ENCODE results near the gene THOP1. TPM values are rescaled to one million over a fixed set of nuclear protein-coding genes. Genes with fewer than 3 reads are reported as not detected.

Gene THOP1
- polyA plus RNA-seq (ENCODE audit: insufficient read length in 12 of 12) = 10 to 100 TPM in 11 of 12 donors, not detected in 1; 28.9 to 48.0 (median 38.7) TPM
- long read RNA-seq, donor 1, full-length matches to known transcripts = 3 of 11 reads
- long read RNA-seq, donor 1, partial matches to known transcripts = 8 of 11 reads
- long read RNA-seq, donor 1, other reads (novel, unspliced or antisense) = 0 of 11 reads
- long read RNA-seq, donor 2, full-length matches to known transcripts = 3 of 3 reads
- long read RNA-seq, donor 2, partial matches to known transcripts = 0 of 3 reads
- long read RNA-seq, donor 2, other reads (novel, unspliced or antisense) = 0 of 3 reads
- long read RNA-seq, donor 3 = 0 reads
- long read RNA-seq, donor 4, partial matches to known transcripts = 0 of 1 reads
- long read RNA-seq, donor 4, other reads (novel, unspliced or antisense) = 0 of 1 reads
- long read RNA-seq, donor 5, full-length matches to known transcripts = 7 of 7 reads
- long read RNA-seq, donor 5, partial matches to known transcripts = 0 of 7 reads
- long read RNA-seq, donor 5, other reads (novel, unspliced or antisense) = 0 of 7 reads
- long read RNA-seq, donor 6 = 0 reads
- long read RNA-seq, donor 7, full-length matches to known transcripts = 3 of 3 reads
- long read RNA-seq, donor 7, partial matches to known transcripts = 0 of 3 reads
- long read RNA-seq, donor 7, other reads (novel, unspliced or antisense) = 0 of 3 reads
- long read RNA-seq, donor 8, full-length matches to known transcripts = 2 of 2 reads
- long read RNA-seq, donor 8, partial matches to known transcripts = 0 of 2 reads
- long read RNA-seq, donor 8, other reads (novel, unspliced or antisense) = 0 of 2 reads
- long read RNA-seq, donor 9, full-length matches to known transcripts = 2 of 2 reads
- long read RNA-seq, donor 9, partial matches to known transcripts = 0 of 2 reads
- long read RNA-seq, donor 9, other reads (novel, unspliced or antisense) = 0 of 2 reads
- long read RNA-seq, donor 10, full-length matches to known transcripts = 7 of 7 reads
- long read RNA-seq, donor 10, partial matches to known transcripts = 0 of 7 reads
- long read RNA-seq, donor 10, other reads (novel, unspliced or antisense) = 0 of 7 reads
- long read RNA-seq, donor 11, full-length matches to known transcripts = 4 of 4 reads
- long read RNA-seq, donor 11, partial matches to known transcripts = 0 of 4 reads
- long read RNA-seq, donor 11, other reads (novel, unspliced or antisense) = 0 of 4 reads

DNA sequence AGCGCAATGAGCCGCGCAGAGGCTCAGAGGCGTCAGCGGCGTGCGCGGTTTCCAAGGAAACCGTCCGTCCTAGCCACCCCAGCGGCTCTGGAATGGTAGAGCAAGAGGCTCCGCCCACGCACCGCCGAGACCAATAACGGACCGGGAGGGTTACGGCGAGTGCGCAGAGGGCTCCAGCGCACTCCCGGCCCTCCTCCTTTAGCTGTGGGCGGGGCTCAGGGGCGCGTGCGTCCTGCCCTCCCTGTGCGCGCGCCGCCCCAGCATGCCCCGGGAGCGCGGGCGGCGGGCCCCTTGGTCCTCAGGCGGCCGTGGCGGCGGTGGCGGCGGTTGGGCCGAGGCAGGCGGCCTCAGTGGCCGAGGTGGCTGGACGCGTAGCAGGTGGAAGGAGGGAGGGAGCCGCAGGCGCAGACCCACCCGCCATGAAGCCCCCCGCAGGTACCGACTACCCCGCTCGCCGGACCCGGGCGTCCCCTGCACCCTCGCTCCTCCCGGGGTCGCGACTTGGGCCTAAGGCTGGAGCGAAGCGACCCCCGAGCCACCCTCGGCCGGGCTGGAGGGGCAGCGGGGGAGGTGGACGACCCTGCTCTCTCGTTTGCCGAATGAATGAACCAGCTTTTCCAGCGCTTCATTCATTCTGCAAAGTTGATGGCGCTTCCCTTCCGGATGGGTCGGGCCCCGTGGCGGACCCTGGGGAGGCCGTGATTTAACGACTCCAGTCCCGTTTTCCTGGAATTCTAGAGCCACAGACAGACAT is at the start of gene THOP1:
Gene THOP1, plus strand, starts transcription at position 260 of the 754 bp plus-strand sequence. Its CDS starts 160 bp downstream, at position 420.
- peak; percentile 99 for DNase-seq

DNA sequence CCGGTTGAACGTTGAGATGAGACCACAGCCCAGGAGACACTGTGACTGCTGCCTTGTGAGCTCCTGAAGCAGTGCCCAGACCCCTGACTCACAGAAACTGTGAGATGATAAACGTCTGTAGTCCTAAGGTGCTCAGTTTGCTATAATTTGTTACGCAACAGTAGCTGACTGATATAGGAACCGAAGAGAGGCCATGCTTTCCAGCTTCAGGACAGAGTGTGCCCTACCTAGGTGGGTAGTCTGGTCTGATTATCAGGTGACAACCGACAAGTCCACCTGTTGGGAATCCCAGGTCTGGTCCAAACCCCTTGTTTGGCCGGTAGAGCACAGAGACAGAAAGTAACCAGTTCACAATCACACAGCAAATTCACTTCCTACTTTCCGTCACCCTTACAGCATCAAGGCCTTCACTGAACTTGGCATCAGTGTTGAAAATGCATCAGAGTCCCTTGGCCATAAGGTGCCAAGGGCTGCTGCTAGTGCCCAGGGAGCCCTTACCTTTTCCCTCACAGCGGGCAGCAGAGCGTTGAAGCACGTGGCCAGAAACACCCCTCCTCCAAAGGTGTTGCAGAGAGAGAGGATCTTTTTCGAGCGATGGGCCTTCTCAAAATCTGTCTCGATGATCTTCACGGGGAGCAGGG is 48.6 kb upstream of the THOP1 start:
- no peak for DNase-seq

DNA sequence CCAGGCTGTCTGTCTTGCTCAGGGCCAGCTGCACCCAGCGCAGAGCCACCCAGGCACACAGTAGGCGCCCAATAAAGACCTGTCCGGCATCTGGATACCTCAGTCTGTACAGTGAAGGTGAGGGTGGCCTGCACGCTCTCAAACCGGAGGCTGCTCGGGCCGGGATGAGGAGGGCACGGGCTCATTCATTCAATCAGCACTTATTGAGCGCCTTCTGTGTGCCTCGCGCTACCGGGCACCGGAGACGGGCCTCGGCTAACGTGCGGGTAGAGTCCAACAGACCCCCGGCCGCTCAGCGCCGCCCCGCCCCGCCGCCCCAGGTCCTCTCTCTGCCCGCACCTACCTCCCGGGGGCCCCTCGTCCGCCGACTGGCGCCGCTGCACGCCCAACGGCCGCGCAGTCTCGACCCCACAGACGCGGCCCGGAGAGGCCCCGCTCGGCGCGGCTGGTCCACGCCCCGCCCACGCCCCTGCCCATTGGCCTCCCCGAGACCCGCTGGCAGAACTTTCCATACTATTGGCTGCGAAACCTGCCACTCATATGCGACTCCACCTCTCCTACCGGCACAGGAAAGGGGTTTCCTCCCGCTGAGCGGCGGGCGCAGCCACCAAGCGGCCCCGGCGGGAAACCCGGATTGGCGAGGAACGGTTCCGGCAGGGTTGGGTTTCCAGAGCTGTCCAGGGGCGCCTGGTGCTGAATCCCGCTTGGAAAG is 45.5 kb upstream of the THOP1 start, which contains the start of gene SLC39A3:
Gene SLC39A3, minus strand, starts transcription at position 416 of the 712 bp plus-strand sequence. CDS start 2,760 bp downstream, outside the sequence.
- DNase-seq = peak; percentile 97

DNA sequence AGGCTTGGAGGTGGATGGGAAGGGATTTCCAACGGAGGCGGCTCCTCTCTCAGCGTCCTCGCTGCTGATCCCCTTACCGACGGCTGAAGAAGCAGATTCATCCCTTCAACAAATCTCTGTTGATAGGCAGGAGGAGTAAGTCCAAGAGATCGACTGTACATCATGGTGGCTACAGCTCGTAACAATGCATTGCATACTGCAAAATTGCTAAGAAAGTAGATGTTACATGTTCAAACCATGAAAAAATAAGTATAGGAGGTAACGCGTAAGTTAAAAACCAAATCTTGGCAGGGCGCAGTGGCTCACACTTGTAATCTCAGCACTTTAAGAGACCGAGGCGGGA is 45.0 kb upstream of the THOP1 start:
- no peak for DNase-seq

DNA sequence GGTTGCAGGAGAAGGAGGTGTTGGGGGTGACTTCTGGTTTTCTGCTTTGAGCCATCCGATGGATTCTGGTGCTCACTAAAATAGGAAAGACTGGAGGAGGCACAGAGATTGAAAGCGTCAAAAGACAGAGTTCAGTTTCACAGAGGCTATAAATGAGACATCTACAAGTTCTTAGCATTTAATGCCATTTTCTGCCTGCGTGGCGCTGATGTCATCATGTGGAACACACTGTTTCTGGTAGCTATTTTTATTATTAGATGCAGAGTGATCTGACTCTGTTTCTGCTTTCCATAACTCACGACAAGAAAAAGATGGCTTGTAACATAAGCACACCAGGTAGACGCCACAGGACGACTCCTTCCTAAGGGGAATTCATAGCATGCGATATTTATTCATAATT is 42.2 kb upstream of the THOP1 start:
- DNase-seq = no peak

DNA sequence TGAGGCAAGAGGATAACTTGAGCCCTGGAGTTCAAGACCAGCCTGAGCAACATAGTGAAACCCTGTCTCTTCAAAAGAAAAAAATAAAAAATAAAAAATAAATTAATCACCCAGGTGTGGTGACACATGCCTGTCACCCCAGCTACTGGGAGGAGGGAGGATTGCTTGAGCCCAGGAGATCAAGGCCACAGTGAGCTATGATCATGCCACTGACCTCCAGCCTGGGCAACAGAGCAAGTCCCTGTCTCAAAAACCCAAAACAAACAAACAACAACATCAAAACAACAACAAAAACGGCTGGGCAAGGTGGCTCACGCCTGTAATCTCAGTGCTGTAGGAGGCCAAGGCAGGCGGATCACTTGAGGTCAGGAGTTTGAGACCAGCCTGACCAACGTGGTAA is 41.2 kb upstream of the THOP1 start:
- no peak for DNase-seq

DNA sequence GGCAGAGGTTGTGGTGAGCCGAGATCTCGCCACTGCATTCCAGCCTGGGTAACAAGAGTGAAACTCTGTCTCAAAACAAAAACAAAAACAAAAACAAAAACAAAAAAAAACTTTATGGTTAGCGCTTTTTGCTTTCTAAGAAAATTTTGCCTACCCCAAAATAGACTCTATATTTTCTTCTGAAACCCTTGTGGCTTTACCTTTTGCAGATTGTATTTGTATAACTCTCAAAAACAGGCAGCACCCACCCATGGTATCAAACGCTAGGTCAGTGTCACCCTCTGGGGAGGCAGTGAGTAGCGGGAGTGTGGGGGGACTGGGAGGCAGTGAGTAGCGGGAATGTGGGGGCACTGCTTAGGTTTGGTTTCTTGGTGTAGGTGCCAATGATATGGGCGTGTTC is 38.0 kb upstream of the THOP1 start:
- DNase-seq = no peak

DNA sequence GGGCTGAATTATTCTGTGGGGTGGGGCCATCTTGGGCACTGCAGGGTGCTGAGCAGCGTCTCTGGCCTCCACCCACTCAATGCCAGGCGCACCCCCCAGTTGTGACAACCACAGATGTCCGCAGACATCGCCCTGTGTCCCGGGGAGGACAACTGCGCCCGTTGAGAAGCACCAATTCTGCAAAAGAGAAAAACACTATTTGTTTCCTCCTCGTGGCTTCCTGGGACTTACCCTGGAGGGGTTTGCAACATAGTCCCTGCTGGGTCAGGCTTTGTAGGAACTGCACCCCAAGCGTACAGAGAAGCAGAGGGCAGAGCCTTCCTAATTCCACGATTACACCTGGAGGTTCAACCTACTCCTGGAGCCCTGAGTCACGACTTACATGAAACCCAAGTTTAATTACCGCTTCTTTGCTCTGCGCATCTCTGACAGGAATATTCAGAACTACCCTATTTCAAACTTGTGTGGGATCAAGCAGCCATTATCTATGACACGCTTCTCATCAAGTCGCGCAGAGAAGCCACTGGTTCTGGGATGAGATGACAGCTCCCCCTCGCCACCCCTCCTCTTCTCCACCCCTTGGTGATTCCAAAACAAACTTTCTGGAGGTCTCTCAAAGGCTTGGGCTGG is 34.4 kb upstream of the THOP1 start:
- no peak for DNase-seq

DNA sequence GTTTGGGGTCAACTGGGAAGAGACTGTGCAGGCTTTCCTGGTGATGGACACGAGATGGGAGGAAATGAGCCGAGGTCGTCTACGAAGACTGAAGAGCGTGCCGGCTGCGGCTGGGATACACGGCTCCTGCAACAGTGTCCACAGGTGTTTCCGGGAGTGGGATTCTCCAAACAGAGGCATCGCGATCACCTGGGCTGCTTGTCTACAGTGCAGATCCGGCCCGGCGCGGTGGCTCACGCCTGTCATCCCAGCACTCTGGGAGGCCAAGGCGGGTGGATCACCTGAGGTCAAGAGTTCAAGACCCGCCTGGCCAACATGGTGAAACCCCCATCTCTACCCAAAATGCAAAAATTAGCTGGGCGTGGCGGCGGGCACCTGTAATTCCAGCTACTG is 33.9 kb upstream of the THOP1 start:
- DNase-seq = no peak

DNA sequence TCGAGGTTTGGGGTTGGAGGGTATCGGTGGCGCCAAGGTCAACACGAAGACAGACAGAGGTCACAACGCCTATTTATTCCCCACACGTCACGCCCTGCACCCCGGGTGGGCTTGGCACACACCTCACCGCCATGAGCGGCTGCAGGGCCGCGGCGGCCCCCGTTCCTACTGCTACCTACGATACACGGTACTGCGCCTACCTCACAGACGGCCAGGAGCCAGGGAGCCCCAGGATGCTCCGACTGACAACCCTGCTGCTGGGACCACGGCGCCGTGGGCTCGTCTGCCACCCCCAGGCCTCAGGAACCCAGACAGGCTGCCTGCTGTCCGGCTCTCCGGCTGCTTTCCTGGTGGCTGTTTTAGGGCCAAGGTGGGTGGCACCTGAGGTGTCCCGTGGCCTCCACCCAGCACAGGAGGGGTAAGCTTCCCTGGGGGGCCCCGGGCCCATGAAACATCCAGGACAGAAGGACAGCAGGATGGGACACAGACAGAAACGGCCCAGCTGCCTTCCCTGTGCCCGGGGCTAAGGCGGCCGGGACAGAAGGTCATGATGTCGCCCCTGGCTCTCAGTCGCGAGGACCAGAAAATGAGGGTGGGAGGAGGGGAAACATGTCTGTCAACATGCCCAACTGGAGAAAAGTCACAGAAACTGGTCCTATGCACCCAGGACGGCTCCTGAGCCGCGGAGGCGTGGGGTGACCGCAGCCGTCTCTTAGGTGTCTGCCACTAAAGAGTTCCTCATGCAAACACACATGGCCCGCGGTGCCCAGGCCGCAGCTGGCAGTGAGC is 30.4 kb upstream of the THOP1 start:
- DNase-seq = no peak

DNA sequence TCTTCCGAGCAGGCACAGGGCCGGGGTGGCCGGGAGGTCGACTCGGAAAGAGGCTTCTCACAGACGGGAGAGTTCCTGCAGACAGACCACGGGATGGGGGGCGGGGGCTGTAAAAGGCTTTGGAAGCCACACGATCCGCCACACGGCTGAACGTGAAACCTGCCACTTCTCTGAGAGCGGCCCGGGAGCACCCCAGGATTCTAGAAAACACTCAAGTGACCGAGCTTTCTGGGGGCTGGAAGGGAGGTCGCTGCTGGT is 29.9 kb upstream of the THOP1 start:
- DNase-seq = no peak

DNA sequence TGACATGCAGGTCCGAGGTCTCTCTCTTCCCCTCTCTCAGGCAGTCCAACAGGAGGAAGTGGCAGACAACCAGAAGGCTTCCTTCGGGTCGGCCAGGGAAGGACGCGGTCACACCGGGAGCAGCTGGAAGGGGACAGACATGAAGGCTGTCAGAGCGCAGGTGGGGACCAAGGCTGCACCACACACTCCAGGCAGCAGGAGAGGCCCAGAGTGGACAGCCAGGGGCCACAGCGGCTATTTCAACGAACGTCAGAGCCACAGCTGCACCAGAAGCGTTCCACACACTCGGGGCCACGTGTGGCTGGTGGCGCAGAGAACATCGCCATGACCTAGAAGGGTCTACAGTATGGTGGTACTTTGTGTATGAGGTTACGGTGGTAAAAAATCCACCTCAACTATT is 29.5 kb upstream of the THOP1 start:
- no peak for DNase-seq

DNA sequence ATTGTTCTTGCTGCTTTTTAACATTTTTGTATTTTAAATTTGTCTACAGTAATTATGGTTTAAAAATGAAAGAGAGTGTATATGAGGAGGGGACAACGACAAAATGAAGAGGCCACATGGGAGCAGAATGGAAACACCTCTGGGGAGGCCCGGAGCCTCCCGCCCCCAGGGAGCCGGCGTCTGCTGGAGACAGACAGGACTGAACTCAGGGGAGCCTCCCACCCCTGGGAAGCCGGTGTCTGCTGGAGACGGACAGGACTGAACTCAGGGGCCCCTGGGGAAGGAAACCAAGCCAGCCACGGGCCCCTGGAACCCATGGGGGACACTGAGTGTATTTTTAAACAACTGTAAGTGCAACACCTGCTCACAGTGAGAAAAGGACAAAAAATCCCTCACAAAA is 28.8 kb upstream of the THOP1 start:
- DNase-seq = no peak

DNA sequence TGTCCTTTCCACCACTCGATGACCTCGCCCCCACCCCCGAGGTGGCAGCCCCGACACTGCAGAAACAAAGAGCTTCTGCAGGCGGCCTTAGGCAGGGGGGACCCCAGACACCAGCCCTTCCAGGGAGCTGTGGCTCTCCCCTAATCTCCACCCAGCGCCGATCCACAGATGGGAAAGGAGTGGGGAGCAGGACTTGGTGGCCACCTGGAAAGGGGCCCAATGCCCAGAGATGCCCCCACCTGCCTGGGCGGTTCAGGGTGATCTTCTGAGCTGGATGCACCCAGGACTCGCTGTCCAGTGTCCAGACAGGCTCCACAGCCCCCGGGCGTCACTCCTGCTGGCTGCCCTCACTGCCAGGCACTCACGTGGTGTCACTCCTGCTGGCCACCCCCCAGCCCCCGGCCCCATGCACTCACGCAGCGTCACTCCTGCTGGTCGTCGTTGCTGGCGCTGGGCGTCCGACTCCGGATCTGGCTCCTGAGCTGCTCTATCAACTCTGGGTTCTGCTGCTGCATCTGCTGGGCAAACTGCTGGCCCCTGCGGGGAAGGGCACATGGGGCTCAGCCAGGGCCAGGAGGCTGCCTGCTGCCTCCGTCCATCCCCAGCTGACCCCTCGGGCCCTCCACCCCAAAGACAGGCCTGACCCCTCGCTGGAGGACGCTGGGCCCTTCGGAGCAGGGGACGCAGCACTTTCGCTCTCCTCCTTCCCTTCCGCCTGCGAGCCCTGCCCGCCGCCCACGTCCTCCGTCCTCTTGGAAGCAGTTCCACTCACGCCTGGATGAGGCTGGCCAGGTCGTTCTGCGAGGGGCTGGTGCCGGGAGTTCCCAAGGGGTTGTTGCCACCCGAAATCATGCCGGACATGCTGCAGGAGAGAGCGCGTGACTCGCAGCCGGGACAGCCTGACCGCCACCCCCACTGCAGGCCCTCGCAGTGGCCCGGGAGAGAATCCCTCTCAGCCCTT is 28.1 kb upstream of the THOP1 start:
- no peak for DNase-seq

DNA sequence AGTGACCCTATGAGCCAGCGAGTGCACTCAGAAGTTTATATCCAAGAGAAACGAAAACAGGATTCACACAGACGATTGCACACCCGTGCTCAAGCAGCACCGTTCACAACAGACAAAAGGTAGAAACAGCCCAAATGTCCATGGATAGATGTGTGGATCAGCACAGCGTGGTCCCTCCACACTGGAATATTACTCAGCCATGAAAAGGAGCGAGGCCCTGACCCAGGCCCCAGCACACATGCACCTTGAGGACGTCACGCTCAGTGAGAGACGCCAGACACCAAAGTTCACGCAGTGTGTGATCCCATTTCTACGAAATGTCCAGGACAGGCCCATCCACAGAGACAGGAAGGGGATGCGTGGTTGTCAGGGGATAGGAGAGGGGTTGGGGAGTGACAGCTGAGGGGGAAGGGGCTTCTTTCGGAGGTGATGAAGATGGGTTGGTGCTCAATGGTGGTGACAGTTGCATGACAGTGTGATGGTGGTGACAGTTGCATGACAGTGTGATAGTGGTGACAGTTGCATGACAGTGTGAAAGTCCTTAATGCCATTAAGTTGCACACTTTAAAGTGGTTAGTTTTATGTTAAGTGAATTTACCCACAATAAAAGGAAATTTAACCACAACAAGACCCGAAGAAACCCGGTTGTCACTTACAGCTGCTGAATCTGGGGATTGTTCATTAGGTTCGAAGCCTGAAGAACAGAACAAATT is 26.5 kb upstream of the THOP1 start:
- DNase-seq = no peak

DNA sequence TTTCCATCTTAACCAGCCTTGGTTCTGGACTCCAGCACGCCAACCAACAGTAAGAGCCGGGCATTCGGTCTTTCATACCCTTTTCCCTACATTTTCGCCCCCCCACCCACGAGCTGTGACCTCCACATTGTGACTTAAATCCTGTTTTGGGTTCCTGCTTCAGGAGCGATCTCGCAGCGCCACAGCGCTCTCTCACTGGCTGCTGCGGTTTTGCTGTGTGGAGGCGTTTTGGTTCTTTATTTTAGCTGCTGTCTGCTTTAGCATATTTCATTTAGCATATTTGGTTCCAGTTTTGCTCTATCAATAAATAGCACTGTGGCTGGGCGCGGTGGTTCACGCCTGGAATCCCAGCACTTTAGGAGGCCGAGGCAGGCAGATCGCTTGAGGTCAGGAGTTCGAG is 25.9 kb upstream of the THOP1 start:
- no peak for DNase-seq

DNA sequence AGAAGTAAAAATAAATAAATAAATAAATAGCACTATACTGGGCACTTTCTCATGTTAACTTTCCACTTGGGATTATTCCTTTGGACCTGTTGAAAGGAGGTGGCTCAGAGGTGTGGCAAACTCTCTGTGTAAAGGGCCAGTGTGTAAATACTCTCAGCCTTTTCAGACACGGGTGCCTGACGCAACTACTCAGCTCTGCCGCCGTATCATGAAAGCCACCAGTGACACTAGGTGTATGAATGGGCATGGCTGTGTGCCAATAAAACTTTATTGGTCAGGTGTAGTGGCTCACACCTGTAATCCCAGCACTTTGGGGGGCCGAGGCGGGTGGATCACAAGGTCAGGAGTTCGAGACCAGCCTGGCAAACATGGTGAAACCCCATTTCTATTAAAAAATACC is 25.3 kb upstream of the THOP1 start:
- no peak for DNase-seq

Measured in muscle of arm (tissue), 14 donors.